ENCODE data around the gene ACACA. TPM values are rescaled to one million over a fixed set of nuclear protein-coding genes. Genes with fewer than 3 reads are reported as not detected.
A peak's percentile ranks its signal among the peaks of the same experiment; 100 is the strongest.

The ACACA gene
- total and polyA plus RNA-seq, 2 experiments from 2014 or later: 59.6 to 164 TPM

GRCh38 chr17:37083456-37083855 lies 323.2 kb downstream of the ACACA start (continued):
- TF ChIP-seq REST (IDR thresholded peaks at IDR 0.05; ENCODE audit: unreplicated experiment) (no peak), ZNF331 (CRISPR knock-in tag; IDR thresholded peaks at IDR 0.05; ENCODE audit: low read depth) (no peak), NANOG (IDR thresholded peaks at IDR 0.05; ENCODE audit: borderline replicate concordance) (no peak), CREB1 (CRISPR knock-in tag; IDR thresholded peaks at IDR 0.05; ENCODE audit: low read depth) (no peak), ETS1 (IDR thresholded peaks at IDR 0.05) (no peak), ZNF114 (CRISPR knock-in tag; IDR thresholded peaks at IDR 0.05) (no peak)

GRCh38 chr17:37082985-37083384 lies 323.7 kb downstream of the ACACA start:
- peaks cover 10% of the 10 kb centered on the region for H3K9me3 Mint-ChIP-seq
- peak overlapping the region; percentile 25; the same call in 1 of the 2 replicates for H3K4me2 ChIP-seq
- H3K9me2 ChIP-seq (ENCODE audit: insufficient read depth): no peaks in the 10 kb centered on the region
- DNase-seq (ENCODE audit: low spot score) (no peak), ATAC-seq (peak; percentile 28)
- H3K27ac Mint-ChIP-seq: peak overlapping the region; percentile 37; the same call in 1 of the 2 replicates
- H3K36me3 ChIP-seq (ENCODE audit: insufficient read depth): peaks cover 17% of the 10 kb centered on the region
- peaks cover 42% of the 10 kb centered on the region for H3K36me3 Mint-ChIP-seq (ENCODE audit: low read depth)
- H3K79me2 ChIP-seq (replicated peaks; ENCODE audit: insufficient read depth): no peaks in the 10 kb centered on the region
- H3K27ac ChIP-seq (ENCODE audit: low read depth): peak overlapping the region; percentile 85
- H3K4me3 Mint-ChIP-seq: no peak overlapping the region
- no peaks in the 10 kb centered on the region for H3K27me3 ChIP-seq (ENCODE audit: insufficient read depth)
- H2AFZ ChIP-seq: no peak overlapping the region
- H3F3A ChIP-seq (replicated peaks; ENCODE audit: low read depth): no peaks in the 10 kb centered on the region
- no peak overlapping the region for H3K4me3 ChIP-seq
- peaks cover 16% of the 10 kb centered on the region for H3K4me1 ChIP-seq (ENCODE audit: insufficient read depth)
- H3K27me3 Mint-ChIP-seq (ENCODE audit: insufficient read depth, low read depth, poor library complexity): peaks cover 10% of the 10 kb centered on the region
- H3K4me1 Mint-ChIP-seq: peaks cover 37% of the 10 kb centered on the region
- TF ChIP-seq ZNF114 (CRISPR knock-in tag; IDR thresholded peaks at IDR 0.05): no peak
- no peaks in the 10 kb centered on the region for H4K20me1 ChIP-seq (replicated peaks; ENCODE audit: insufficient read depth)

GRCh38 chr17:37082311-37082860 lies 324.2 kb downstream of the ACACA start:
- H3K27ac Mint-ChIP-seq: peak overlapping the region; percentile 42; the same call in 1 of the 2 replicates
- peak; percentile 55 for ATAC-seq
- peaks cover 36% of the 10 kb centered on the region for H3K36me3 Mint-ChIP-seq (ENCODE audit: low read depth)
- Histone ChIP-seq H3K27ac (ENCODE audit: low read depth) (peak overlapping the region; percentile 85), H3F3A (replicated peaks; ENCODE audit: low read depth) (no peaks in the 10 kb centered on the region), H3K36me3 (ENCODE audit: insufficient read depth) (peaks cover 12% of the 10 kb centered on the region; the same call in 1 of the 2 replicates), H4K20me1 (replicated peaks; ENCODE audit: insufficient read depth) (no peaks in the 10 kb centered on the region), H3K4me3 (no peak overlapping the region), H2AFZ (no peak overlapping the region), H3K9me2 (ENCODE audit: insufficient read depth) (no peaks in the 10 kb centered on the region), H3K4me1 (ENCODE audit: insufficient read depth) (peaks cover 16% of the 10 kb centered on the region), H3K27me3 (ENCODE audit: insufficient read depth) (no peaks in the 10 kb centered on the region), H3K4me2 (peak overlapping the region; percentile 65; the same call in 1 of the 2 replicates), H3K79me2 (replicated peaks; ENCODE audit: insufficient read depth) (no peaks in the 10 kb centered on the region)
- TF ChIP-seq CTCF (conservative IDR thresholded peaks at IDR 0.05; ENCODE audit: low read depth in 2 of 2): peak in 1 of 2 experiments; percentile 15; a peak in 2 of 4 replicates
- TF ChIP-seq JUNB (IDR thresholded peaks at IDR 0.05; ENCODE audit: unreplicated experiment): no peak
- H3K4me1 Mint-ChIP-seq: peaks cover 37% of the 10 kb centered on the region
- H3K9me3 Mint-ChIP-seq: peaks cover 10% of the 10 kb centered on the region
- no peak overlapping the region; the same call in 2 of the 3 replicates for H3K4me3 Mint-ChIP-seq
- peaks cover 10% of the 10 kb centered on the region for H3K27me3 Mint-ChIP-seq (ENCODE audit: insufficient read depth, low read depth, poor library complexity)
- DNase-seq (ENCODE audit: low spot score): peak; percentile 57

Data from GM23338 (cell line).